ENCODE measurements around the gene BANK1. TPM values are rescaled to one million over a fixed set of nuclear protein-coding genes. Genes with fewer than 3 reads are reported as not detected.

BANK1 gene
- total RNA-seq, 3 donors from 2014 or later (not counting 1 experiment from before 2014, with no cell fraction given) = 2.1 to 3.0 (median 2.4) TPM

DNA sequence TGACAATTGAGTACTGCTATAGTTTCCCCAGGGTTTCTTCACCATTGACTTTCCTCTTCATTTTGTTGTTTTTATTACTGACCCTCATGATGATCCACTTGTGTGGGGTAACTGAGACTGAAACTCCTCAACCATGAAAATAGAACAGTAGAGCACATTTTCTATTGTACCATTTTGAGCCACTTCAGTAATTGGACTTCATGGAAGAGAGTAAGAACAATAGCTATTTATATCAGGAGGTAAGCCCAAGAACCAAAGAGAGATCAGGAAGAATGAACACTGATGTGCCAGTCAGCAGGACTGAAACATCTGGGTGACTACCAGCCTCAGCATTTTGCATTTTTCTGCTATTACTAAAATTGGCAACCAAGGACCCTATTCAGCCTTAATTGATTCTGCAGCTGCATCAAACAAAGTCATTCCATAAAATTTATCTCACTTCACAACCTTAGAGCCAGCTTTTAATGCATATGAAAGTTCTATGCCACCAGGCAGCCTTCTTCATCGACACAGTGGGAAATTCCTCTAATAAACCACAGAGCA lies 151.4 kb downstream of the BANK1 start:
- no peaks in the 10 kb centered on the region for H3K4me1 ChIP-seq (ENCODE audit: control insufficient read depth, insufficient read depth, low read length)
- DNase-seq (no peak), ATAC-seq (no peak)
- no peak overlapping the region for H3K4me3 ChIP-seq (ENCODE audit: low read length)
- intact Hi-C loops (cut with micrococcal nuclease) = no loop called here
- no peak overlapping the region for H3K27ac ChIP-seq (ENCODE audit: low read length)
- 89% methylated on average over 1 of the region's 1 CpG for WGBS (ENCODE audit: insufficient coverage)
- Mint-ChIP-seq H3K9me3 (peaks cover 0 to 2% of the 10 kb centered on the region in 2 donors), H3K27ac (no peak overlapping the region), H3K4me3 (no peak overlapping the region), H3K27me3 (ENCODE audit: low read depth in 2 of 2) (no peaks in the 10 kb centered on the region), H3K36me3 (no peaks in the 10 kb centered on the region), H3K4me1 (no peaks in the 10 kb centered on the region)
- no peaks in the 10 kb centered on the region for H3K36me3 ChIP-seq (ENCODE audit: control insufficient read depth, insufficient read depth, low read length)
- no peaks in the 10 kb centered on the region for H3K27me3 ChIP-seq (ENCODE audit: control insufficient read depth, insufficient read depth, low read length)
- TF ChIP-seq, protein P1, sequence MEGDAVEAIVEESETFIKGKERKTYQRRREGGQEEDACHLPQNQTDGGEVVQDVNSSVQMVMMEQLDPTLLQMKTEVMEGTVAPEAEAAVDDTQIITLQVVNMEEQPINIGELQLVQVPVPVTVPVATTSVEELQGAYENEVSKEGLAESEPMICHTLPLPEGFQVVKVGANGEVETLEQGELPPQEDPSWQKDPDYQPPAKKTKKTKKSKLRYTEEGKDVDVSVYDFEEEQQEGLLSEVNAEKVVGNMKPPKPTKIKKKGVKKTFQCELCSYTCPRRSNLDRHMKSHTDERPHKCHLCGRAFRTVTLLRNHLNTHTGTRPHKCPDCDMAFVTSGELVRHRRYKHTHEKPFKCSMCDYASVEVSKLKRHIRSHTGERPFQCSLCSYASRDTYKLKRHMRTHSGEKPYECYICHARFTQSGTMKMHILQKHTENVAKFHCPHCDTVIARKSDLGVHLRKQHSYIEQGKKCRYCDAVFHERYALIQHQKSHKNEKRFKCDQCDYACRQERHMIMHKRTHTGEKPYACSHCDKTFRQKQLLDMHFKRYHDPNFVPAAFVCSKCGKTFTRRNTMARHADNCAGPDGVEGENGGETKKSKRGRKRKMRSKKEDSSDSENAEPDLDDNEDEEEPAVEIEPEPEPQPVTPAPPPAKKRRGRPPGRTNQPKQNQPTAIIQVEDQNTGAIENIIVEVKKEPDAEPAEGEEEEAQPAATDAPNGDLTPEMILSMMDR (IDR thresholded peaks at IDR 0.05) = no peak
- H3K9me3 ChIP-seq (ENCODE audit: control insufficient read depth, insufficient read depth, low read length) = no peaks in the 10 kb centered on the region

DNA sequence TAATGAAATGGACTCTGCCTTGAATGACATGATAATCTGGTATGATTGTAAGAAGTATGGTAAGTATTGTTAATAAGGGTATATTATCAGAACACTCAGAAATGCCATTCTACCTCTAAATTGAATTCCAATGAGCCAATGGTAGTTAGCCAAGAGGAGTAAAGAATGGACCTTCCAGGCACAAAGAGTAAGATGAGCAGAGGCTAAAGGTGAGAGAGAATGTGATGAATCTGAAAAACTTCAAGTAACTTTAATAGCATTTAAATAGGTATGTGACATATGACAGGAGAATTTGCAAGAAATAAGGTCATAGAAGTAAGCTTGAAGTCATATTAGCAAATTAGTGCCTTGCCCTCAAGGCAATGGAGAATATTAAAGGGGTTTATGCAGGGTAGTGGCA lies 152.4 kb downstream of the BANK1 start:
- no peaks in the 10 kb centered on the region for H3K4me1 Mint-ChIP-seq
- no peak overlapping the region for H3K27ac Mint-ChIP-seq
- Histone ChIP-seq H3K27me3 (ENCODE audit: control insufficient read depth, insufficient read depth, low read length) (no peaks in the 10 kb centered on the region), H3K4me3 (ENCODE audit: low read length) (no peak overlapping the region), H3K4me1 (ENCODE audit: control insufficient read depth, insufficient read depth, low read length) (no peaks in the 10 kb centered on the region), H3K9me3 (ENCODE audit: control insufficient read depth, insufficient read depth, low read length) (no peaks in the 10 kb centered on the region), H3K27ac (ENCODE audit: low read length) (no peak overlapping the region), H3K36me3 (ENCODE audit: control insufficient read depth, insufficient read depth, low read length) (no peaks in the 10 kb centered on the region)
- H3K36me3 Mint-ChIP-seq = no peaks in the 10 kb centered on the region
- H3K4me3 Mint-ChIP-seq = no peak overlapping the region
- DNase-seq (no peak), ATAC-seq (no peak)
- TF ChIP-seq, protein P1 (IDR thresholded peaks at IDR 0.05) = no peak
- intact Hi-C loops (cut with micrococcal nuclease) = no loop called here
- peaks cover 0 to 2% of the 10 kb centered on the region in 2 donors for H3K9me3 Mint-ChIP-seq
- H3K27me3 Mint-ChIP-seq (ENCODE audit: low read depth in 2 of 2) = no peaks in the 10 kb centered on the region

DNA sequence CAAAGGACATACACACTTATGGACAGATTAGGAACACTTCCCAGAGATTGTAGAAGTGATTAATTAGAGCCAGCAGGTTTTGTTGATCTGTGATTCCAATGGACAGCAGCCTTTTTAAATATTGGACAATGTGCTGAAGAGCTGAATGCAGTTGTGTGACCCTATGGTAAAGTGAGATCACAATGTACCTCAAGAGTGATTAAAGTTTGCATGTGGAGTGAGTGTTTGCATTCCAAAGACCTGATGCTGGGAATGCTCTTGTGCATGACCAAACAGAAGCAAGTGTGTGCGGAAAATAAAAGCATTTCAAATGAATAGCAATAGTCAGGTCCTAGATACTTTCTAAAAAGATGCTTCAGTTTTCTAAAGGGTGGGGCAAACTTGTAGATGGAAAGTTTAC lies 154.1 kb downstream of the BANK1 start:
- H3K4me3 ChIP-seq (ENCODE audit: low read length) = no peak overlapping the region
- no peaks in the 10 kb centered on the region for H3K36me3 ChIP-seq (ENCODE audit: control insufficient read depth, insufficient read depth, low read length)
- Mint-ChIP-seq H3K36me3 (no peaks in the 10 kb centered on the region), H3K27me3 (ENCODE audit: low read depth in 2 of 2) (peaks cover 0 to 2% of the 10 kb centered on the region in 2 donors), H3K9me3 (peaks cover 0 to 2% of the 10 kb centered on the region in 2 donors), H3K27ac (no peak overlapping the region), H3K4me1 (no peaks in the 10 kb centered on the region), H3K4me3 (no peak overlapping the region)
- intact Hi-C loops (cut with micrococcal nuclease) = no loop called here
- TF ChIP-seq, protein P1 (IDR thresholded peaks at IDR 0.05) = no peak
- H3K4me1 ChIP-seq (ENCODE audit: control insufficient read depth, insufficient read depth, low read length) = no peaks in the 10 kb centered on the region
- H3K9me3 ChIP-seq (ENCODE audit: control insufficient read depth, insufficient read depth, low read length) = no peaks in the 10 kb centered on the region
- H3K27me3 ChIP-seq (ENCODE audit: control insufficient read depth, insufficient read depth, low read length) = no peaks in the 10 kb centered on the region
- 100% methylated on average over 1 of the region's 1 CpG for WGBS (ENCODE audit: insufficient coverage)
- no peak for ATAC-seq
- no peak overlapping the region for H3K27ac ChIP-seq (ENCODE audit: low read length)
- DNase-seq = no peak

DNA sequence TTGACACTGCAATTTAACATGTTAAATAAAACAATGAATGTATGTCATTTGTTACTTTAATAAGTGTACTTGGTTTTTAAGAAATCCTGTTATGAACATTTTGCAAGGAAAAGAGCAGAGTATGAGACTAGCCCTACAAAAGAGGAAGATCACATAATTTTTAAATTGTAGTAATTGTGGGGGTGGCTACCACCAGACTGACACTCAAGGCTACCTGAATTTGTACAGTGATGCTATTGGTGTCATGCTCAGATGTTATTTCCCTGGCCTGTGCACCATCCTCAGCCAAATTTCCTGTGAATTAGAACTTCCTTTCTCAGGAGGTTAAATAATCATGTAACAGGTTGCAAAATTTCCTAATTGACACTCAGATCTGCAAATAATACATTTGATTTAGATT lies 157.5 kb downstream of the BANK1 start:
- intact Hi-C loops (cut with micrococcal nuclease) = no loop called here
- TF ChIP-seq, protein P1 (IDR thresholded peaks at IDR 0.05) = no peak
- no peaks in the 10 kb centered on the region for H3K36me3 ChIP-seq (ENCODE audit: control insufficient read depth, insufficient read depth, low read length)
- peaks cover 0 to 2% of the 10 kb centered on the region in 2 donors for H3K27me3 Mint-ChIP-seq (ENCODE audit: low read depth in 2 of 2)
- H3K27ac ChIP-seq (ENCODE audit: low read length) = no peak overlapping the region
- no peaks in the 10 kb centered on the region for H3K9me3 ChIP-seq (ENCODE audit: control insufficient read depth, insufficient read depth, low read length)
- no peak overlapping the region for H3K27ac Mint-ChIP-seq
- DNase-seq = no peak
- no peaks in the 10 kb centered on the region for H3K4me1 ChIP-seq (ENCODE audit: control insufficient read depth, insufficient read depth, low read length)
- no peak for ATAC-seq
- no peak overlapping the region for H3K4me3 ChIP-seq (ENCODE audit: low read length)
- H3K36me3 Mint-ChIP-seq = no peaks in the 10 kb centered on the region
- H3K27me3 ChIP-seq (ENCODE audit: control insufficient read depth, insufficient read depth, low read length) = no peaks in the 10 kb centered on the region
- H3K9me3 Mint-ChIP-seq = peaks cover 0 to 2% of the 10 kb centered on the region in 2 donors
- no peaks in the 10 kb centered on the region for H3K4me1 Mint-ChIP-seq
- H3K4me3 Mint-ChIP-seq = no peak overlapping the region
